MM.1S (cell line): Measurements from ENCODE around the gene GRIK3.

Source experiments
- EZH2 ChIP-seq: fragments of 300-600 bp; sonication (generic); optimal IDR thresholded peaks from 2 replicates; pipeline ENCODE3; 2017; ENCODE audit warnings: low read depth, mild to moderate bottlenecking, antibody characterized with exemption, low read length, mixed read lengths
- TF ChIP-seq, protein P1 (sequence below): fragments of 300-600 bp; sonication (generic); IDR thresholded peaks from 2 replicates; pipeline ENCODE4 v1.5.1; 2016; ENCODE audit warnings: antibody characterized with exemption, low read length, mixed read lengths

DNA sequence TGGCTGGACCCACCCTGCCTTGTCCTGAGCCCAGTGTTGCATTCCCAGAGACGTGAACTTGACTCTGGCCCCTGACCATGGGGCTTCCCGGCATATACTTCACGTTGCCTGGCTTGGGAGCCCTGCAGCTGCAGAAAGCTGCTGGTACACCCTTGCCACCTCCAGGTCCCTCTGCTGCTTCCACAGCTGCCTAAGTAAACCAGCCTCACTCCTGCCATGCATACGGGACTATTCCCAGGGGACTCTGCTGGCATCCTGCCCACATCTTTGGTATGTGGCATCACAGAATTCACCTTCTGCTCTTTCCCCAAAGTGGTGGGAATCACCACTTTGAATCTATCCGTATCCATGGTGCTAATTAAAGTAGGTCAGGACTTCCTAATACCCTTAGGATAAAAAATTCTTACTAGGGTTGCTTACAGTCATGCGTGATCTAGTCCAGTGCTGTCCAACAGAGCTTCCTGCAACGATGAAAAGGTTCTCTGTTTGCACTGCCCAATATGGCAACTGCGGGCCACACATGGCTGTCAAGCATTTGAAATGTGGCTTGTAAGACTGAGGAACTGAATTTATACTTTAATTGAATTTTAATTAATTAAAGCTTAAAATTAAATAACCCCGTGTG, 203.0 kb downstream of the GRIK3 start:
- TF ChIP-seq EZH2, result no peak
- TF ChIP-seq, protein P1, sequence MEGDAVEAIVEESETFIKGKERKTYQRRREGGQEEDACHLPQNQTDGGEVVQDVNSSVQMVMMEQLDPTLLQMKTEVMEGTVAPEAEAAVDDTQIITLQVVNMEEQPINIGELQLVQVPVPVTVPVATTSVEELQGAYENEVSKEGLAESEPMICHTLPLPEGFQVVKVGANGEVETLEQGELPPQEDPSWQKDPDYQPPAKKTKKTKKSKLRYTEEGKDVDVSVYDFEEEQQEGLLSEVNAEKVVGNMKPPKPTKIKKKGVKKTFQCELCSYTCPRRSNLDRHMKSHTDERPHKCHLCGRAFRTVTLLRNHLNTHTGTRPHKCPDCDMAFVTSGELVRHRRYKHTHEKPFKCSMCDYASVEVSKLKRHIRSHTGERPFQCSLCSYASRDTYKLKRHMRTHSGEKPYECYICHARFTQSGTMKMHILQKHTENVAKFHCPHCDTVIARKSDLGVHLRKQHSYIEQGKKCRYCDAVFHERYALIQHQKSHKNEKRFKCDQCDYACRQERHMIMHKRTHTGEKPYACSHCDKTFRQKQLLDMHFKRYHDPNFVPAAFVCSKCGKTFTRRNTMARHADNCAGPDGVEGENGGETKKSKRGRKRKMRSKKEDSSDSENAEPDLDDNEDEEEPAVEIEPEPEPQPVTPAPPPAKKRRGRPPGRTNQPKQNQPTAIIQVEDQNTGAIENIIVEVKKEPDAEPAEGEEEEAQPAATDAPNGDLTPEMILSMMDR, result no peak
